RCC 7860 (cell line): Measurements from ENCODE around the gene WDTC1.

Experiments
- DNase-seq: peaks from one replicate; pipeline ENCODE4 v3.0.0-alpha.2; 2015; ENCODE audit warnings: low spot score
- FAIRE-seq: peaks from 2 replicates; lab custom pipeline; 2012; peaks lifted over from hg19 to GRCh38; lab: Jason Lieb, UNC

Gene WDTC1

DNA sequence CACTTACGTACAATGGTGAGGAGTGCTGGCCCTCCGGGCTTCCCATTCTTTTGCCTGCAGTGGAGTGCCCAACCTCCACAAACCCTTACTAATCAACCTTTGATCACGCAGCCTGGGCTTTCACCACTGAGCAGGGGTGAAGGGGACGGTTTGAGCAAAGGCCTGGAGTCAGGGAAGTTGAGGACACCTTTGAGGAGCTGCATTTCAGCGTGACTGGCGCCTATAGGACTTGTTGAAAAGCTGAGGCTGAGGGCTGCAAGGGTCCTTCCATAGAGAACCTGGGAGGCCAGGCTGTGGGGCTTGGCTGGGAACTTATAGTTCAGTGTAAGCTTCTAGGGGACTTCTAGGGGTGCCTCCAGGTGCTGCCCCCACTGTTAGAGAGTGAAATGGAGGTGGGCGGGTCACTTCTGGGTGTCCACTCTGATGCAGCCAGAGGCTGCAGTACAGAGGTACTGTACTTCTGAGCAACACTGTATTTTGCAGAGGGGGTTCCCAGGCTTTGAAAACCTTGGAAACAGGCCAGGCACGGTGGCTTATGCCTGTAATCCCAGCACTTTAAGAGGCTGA, 117.2 kb downstream of the WDTC1 start:
- no peak for FAIRE-seq
- DNase-seq = no peak

DNA sequence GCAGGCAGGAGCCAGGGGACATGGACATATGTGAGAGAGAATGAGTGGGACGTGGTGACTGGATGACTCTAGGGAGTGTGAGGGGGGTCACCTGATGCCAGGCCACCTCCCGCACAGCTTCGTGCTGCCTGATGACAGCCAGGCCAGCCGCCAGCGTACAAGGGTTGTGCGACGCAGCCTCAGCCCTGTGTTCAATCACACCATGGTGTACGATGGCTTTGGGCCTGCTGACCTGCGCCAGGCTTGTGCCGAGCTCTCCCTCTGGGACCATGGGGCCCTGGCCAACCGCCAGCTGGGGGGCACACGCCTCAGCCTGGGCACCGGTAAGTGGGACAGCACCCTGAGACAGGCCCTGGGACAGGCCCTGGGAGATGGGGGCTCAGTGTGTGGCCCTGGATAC, 118.7 kb downstream of the WDTC1 start:
- DNase-seq = no peak
- FAIRE-seq = no peak

DNA sequence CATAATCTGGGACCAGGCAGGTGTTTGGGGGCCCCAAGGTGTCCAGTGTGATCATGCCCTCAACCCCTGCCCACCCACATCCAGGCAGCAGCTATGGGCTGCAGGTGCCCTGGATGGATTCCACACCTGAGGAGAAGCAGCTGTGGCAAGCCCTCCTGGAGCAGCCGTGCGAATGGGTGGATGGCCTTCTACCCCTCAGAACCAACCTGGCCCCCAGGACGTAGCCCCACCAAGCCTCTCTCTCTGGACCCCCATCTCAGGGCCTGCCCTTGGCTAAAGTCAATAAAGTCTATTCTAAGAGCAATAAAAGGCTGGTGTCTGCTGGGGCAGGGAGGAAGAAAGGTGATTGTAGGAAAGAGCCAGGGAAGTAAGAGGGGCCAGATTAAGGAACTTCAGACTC, 119.2 kb downstream of the WDTC1 start:
- FAIRE-seq (no peak), DNase-seq (no peak)

DNA sequence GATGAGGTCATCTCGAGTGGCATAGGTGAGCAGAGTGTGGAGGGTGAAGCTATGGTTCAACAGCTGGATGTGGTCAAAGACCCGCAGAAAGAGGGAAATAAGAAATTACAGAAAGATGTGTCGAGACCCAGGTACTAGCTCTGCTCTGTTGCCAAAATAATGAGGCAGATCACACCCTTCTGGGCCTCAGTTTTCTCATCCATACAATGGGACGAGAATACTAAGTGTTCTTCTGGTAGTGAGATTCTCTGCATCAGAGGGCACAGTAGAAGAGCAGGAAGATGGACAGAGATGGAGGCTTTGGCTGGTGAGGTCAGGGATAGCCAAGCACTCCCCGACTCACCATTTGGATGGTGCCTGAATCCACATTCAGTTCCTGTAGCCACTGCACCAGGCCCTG, 121.3 kb downstream of the WDTC1 start:
- no peak for FAIRE-seq

DNA sequence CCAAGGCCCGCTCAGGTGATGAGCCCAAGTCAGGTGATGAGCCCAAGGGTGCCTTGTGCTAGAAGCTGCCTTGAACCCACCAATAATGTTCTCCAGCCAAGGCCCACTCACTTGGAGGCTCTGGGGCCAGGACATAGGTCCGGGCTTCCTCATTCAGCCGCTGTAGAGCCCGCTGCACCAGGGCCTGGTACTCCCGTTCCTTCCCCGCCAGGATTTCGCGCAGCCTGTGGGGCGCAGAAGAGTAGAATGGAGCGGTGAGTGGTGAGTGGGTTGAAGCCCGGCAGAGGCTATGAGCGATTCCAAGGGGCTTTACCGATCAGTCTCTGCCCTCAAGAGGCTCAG, 121.8 kb downstream of the WDTC1 start:
- no peak for DNase-seq
- FAIRE-seq = no peak

More for the DNA sequence above, 121.3 kb downstream of the WDTC1 start:
- DNase-seq = no peak

DNA sequence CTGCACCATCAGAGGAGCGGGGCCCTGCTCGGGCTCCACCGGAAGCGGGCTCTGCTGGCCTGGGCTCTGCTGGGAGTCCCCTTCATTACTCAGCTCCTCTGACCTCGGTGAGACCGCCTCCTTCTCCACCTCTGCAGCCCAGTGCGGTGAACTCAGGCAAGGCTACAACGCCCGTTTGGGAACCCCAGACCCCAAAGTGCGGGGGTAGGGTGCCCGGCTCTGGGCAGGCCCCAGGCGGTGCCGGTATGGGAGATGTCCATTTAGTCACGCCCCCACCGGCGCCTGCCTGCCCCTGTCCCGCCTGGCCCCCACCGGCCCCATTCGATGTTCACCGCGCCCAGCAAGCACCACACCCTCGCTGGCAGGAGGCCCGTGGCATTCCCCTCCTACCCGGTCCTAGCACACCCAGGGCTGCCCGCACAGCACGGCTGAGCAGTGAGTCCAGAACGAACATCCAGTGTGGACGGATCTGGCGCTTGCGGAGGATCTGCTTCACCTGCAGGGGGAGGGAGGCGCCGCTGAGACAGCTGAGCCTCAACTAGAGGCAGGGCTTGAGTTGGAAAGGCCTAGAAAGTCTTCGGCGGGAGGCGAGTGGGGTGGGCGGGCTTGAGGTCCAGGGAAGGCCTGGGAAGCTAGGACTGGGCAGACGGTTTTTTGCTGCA, 122.3 kb downstream of the WDTC1 start:
- no peak for DNase-seq
- no peak for FAIRE-seq

DNA sequence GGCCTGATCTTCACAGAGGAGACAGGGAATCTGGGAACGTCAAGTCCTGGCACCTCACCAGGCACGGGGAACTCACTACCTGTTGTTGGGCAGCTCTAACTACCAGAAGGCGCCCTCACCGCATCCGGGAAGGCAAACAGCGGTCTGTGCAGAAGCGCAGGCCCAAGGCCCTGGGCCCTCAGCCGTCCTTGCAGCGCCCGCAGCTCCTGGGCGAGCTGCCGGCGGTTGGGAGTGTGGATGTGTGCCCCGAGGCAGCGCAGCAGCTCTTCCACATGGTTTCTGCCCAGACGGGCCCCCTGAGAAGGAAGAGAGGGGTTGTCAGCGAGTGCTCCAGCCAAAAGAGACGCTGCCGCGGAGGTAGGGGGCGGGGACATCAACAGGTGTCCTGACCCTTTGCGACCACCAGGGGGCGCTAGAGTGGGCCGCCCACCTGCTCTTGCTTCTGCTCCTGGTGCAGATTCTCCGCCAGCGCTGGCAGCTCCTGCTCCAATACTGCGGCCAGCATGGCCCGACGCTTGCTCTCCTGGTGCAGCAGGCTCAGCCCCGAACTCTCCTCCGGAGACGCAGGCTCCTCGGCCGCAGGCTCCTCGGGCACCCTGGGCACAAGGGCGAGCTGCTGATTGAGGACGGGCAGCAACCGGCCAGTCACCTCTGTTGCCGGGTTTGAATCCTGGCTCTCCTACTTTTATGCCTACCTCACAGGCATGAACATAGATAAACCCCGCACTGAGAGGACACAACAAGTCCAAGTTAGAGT, 123.0 kb downstream of the WDTC1 start:
- FAIRE-seq = no peak
- DNase-seq = no peak
